Measurements from ENCODE around the gene HMGN2.
A peak's percentile ranks its signal among the peaks of the same experiment; 100 is the strongest.

Gene HMGN2

DNA sequence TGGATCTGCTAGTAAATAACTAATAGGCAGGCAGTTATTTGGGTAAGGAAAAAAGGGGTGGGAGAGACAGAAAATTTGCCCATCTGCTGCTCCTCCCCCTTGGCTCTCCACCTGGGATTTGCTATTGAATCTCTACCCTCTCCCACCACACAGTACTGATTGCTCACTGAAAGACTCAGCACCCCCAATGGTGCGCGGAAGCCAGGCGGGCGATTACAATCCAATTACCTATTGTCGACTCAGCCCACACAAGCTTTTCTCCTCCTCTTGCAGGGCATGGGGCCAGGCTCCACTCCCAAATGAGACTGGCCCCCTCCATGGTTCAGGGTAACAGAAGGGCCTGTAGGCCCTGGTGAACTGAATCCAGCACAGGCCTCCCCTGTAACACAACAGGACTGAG lies 2.7 kb upstream of the HMGN2 start:
- H3K27ac ChIP-seq (ENCODE audit: insufficient read depth in 1 of 2, low read depth in 1 of 2, low read length in 2 of 2, poor library complexity in 1 of 2, severe bottlenecking in 2 of 2): no peak overlapping the region
- ChIA-PET POLR2A (no interaction called here), CTCF (interaction anchor here (0.8 to 1.7 kb wide), 5 partner anchors 9 to 54 kb away, joined by 3 to 8 read pairs (median 3); no protein-coding TSS in a partner anchor)
- peaks cover 12 to 40% (median 34%) of the 10 kb centered on the region in 4 experiments for H3K4me1 ChIP-seq (ENCODE audit: control extremely low read depth in 1 of 4, control insufficient read depth in 4 of 4, insufficient read depth in 4 of 4, low read length in 3 of 4)
- no peak for DNase-seq
- no peaks in the 10 kb centered on the region for H3K9me3 ChIP-seq (ENCODE audit: control extremely low read depth in 1 of 5, control insufficient read depth in 4 of 5, insufficient read depth in 2 of 5, low read depth in 1 of 5, low read length in 4 of 5)
- no peak overlapping the region for H3K4me3 ChIP-seq (ENCODE audit: control insufficient read depth in 1 of 7, extremely low read depth in 1 of 7, insufficient read depth in 4 of 7, low read depth in 2 of 7, low read length in 6 of 7)
- no peaks in the 10 kb centered on the region for H3K27me3 ChIP-seq (replicated peaks in 2 of 5; ENCODE audit: control insufficient read depth in 4 of 5, insufficient read depth in 5 of 5, low read length in 4 of 5)
- peaks cover 27 to 68% (median 50%) of the 10 kb centered on the region in 4 experiments for H3K36me3 ChIP-seq (ENCODE audit: control insufficient read depth in 4 of 4, insufficient read depth in 4 of 4, low read length in 3 of 4)
- 90% methylated on average over 2 of the region's 5 CpGs for WGBS (ENCODE audit: insufficient coverage)

DNA sequence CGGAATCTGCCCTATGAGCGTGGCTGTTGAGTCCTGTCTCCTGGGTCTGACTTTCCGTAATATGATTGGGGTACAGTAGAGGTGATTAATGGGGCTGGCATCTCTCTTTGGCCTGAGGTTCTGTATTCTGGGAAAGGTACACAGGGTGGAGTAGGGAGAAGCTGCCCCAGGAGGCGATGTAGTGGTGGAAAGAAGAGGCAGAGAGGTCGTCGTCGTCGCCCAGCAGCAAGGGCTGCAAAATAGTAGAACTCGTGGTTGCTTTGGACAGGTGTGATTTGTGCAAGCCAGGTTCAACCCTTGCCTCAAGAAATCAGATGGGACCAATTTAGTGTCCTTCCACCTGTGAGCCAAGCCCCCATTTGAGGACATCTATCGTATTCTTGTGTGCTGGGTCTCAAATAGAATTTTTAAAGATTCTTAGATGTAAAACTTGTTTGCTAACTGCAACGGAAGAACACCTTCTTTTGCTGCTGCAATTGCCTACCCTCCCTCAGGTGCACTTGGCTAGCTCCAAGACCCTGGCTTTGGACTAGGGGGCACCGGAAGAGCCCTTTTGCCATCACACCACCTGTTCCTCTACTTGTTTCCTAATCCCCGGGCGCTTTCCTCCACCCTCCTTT lies 1.3 kb upstream of the HMGN2 start:
- POLR2A ChIA-PET: no interaction called here
- no peak overlapping the region for H3K27ac ChIP-seq (ENCODE audit: insufficient read depth in 1 of 2, low read depth in 1 of 2, low read length in 2 of 2, poor library complexity in 1 of 2, severe bottlenecking in 2 of 2)
- 46% methylated on average over 7 of the region's 14 CpGs for WGBS (ENCODE audit: insufficient coverage)

DNA sequence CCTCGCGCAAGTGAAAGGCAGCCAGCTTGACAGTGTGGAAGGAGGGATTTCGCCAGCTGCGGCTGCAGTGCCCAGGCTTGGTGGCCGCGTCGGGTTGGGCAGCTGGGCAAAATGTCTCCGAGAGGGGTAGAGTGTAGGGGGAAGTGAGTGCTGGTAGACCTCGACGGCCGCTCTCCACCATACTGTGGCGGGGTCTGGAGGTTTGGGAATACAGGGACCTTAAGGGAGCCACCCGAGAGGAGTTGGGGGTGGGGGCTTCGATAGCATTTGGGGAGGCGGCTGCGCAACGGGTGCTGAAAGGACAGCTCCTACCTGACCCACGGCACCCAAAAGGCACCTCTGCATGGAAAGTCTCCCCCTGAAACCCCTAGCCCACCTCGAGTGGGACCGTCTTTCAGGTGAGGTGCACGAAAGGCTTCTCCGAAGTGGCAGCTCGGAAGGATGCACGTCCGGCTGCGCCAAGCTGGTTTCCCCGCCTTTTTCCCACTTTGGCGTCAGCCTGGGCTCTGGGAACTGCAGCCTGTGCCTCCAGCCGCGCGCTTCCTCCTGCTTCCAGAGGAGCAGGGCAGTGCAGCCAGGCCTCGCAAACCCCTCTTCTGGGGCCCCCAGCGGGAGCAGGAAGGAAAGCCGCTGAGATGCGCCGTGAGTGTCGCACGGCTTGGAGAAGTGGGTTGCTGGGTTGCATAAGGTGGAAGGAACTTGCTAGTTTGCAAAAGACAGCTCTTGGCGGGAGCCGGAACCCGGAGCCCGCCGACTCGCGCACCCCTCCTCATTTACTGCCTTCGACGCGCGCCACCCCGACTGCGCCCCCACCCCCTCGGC lies 531 bp upstream of the HMGN2 start:
- WGBS (ENCODE audit: insufficient coverage): under 1% methylated on average over 30 of the region's 52 CpGs
- POLR2A ChIA-PET: interaction anchor here (0.6 to 0.8 kb wide), 2 partner anchors 183 to 254 kb away, joined by 3 read pairs; no protein-coding TSS in a partner anchor
- Histone ChIP-seq H3K27ac (ENCODE audit: insufficient read depth in 1 of 2, low read depth in 1 of 2, low read length in 2 of 2, poor library complexity in 1 of 2, severe bottlenecking in 2 of 2) (peak overlapping the region in 1 of 2 experiments; percentile 34), H3K4me3 (ENCODE audit: control insufficient read depth in 1 of 7, extremely low read depth in 1 of 7, insufficient read depth in 4 of 7, low read depth in 2 of 7, low read length in 6 of 7) (peak overlapping the region; percentile 70 to 99 (median 83)), H3K36me3 (ENCODE audit: control insufficient read depth in 4 of 4, insufficient read depth in 4 of 4, low read length in 3 of 4) (peaks cover 18 to 62% (median 37%) of the 10 kb centered on the region in 4 experiments), H3K9me3 (ENCODE audit: control extremely low read depth in 1 of 5, control insufficient read depth in 4 of 5, insufficient read depth in 2 of 5, low read depth in 1 of 5, low read length in 4 of 5) (no peaks in the 10 kb centered on the region), H3K27me3 (replicated peaks in 2 of 5; ENCODE audit: control insufficient read depth in 4 of 5, insufficient read depth in 5 of 5, low read length in 4 of 5) (no peaks in the 10 kb centered on the region), H3K4me1 (ENCODE audit: control extremely low read depth in 1 of 4, control insufficient read depth in 4 of 4, insufficient read depth in 4 of 4, low read length in 3 of 4) (peaks cover 16 to 42% (median 36%) of the 10 kb centered on the region in 4 experiments)
- DNase-seq: peak in 2 of 3 donors; percentile 54 to 61
- CTCF ChIA-PET: interaction anchor here (0.6 to 1.3 kb wide), 3 partner anchors 10 to 286 kb away, joined by 3 read pairs; no protein-coding TSS in a partner anchor

More for the DNA sequence above, 1.3 kb upstream of the HMGN2 start:
- CTCF ChIA-PET: interaction anchor here (0.6 to 1.7 kb wide), 6 partner anchors 10 to 286 kb away, joined by 3 to 8 read pairs (median 3); no protein-coding TSS in a partner anchor
- no peaks in the 10 kb centered on the region for H3K27me3 ChIP-seq (replicated peaks in 2 of 5; ENCODE audit: control insufficient read depth in 4 of 5, insufficient read depth in 5 of 5, low read length in 4 of 5)
- H3K4me1 ChIP-seq (ENCODE audit: control extremely low read depth in 1 of 4, control insufficient read depth in 4 of 4, insufficient read depth in 4 of 4, low read length in 3 of 4): peaks cover 16 to 42% (median 36%) of the 10 kb centered on the region in 4 experiments
- H3K36me3 ChIP-seq (ENCODE audit: control insufficient read depth in 4 of 4, insufficient read depth in 4 of 4, low read length in 3 of 4): peaks cover 18 to 62% (median 40%) of the 10 kb centered on the region in 4 experiments
- peak overlapping the region in 6 of 7 experiments; percentile 26 to 90 (median 79) for H3K4me3 ChIP-seq (ENCODE audit: control insufficient read depth in 1 of 7, extremely low read depth in 1 of 7, insufficient read depth in 4 of 7, low read depth in 2 of 7, low read length in 6 of 7)
- peak in 2 of 3 donors; percentile 10 to 14 for DNase-seq
- no peaks in the 10 kb centered on the region for H3K9me3 ChIP-seq (ENCODE audit: control extremely low read depth in 1 of 5, control insufficient read depth in 4 of 5, insufficient read depth in 2 of 5, low read depth in 1 of 5, low read length in 4 of 5)

DNA sequence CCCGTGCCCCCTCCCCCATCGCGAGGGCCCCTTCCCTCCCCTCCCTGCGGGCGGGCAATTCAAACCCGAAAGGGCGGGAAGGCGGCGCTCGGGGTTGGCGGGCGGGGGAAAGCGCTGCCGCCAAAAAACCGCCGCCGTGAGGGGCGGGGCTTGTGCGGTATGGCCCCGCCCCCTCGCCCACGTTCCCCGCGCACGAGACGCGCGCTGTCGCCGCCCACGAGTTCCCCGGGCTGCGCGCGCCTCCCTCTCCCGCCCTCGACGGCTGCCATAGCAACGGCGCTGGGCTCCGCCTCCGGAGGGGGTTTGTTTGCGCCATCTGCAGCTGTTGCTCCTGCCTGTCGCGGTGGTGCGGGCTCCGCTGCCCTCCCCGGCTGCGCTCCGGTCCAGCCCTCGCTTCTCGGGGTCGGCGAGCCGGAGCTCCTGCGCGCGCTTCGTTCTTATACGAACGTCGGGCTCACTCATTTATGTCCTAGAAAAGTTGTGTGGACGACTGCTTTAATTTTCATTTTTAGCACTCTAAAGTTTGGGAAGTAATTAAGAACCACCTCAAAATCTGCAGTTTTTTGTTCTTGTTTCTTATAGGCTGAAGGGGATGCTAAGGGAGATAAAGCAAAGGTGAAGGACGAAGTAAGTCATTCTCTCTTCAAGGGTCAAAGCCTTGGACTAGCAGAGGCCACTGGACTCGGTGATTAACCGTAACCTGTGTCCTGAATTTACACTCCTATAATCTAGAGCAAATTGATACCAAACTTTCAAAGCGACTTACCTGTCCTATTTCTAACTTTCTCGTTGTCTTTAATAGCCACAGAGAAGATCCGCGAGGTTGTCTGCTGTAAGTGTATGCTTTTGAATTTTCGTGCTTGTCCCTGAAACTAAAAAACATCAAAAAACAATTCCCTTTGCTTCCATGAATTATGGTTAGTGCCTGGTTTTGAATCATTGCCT lies 933 bp downstream of the HMGN2 start:
- POLR2A ChIA-PET: no interaction called here
- Histone ChIP-seq H3K36me3 (ENCODE audit: control insufficient read depth in 4 of 4, insufficient read depth in 4 of 4, low read length in 3 of 4) (peaks cover 13 to 59% (median 32%) of the 10 kb centered on the region in 4 experiments), H3K4me3 (ENCODE audit: control insufficient read depth in 1 of 7, extremely low read depth in 1 of 7, insufficient read depth in 4 of 7, low read depth in 2 of 7, low read length in 6 of 7) (peak overlapping the region; percentile 70 to 99 (median 88)), H3K27ac (ENCODE audit: insufficient read depth in 1 of 2, low read depth in 1 of 2, low read length in 2 of 2, poor library complexity in 1 of 2, severe bottlenecking in 2 of 2) (peak overlapping the region; percentile 70 to 89), H3K9me3 (ENCODE audit: control extremely low read depth in 1 of 5, control insufficient read depth in 4 of 5, insufficient read depth in 2 of 5, low read depth in 1 of 5, low read length in 4 of 5) (no peaks in the 10 kb centered on the region), H3K4me1 (ENCODE audit: control extremely low read depth in 1 of 4, control insufficient read depth in 4 of 4, insufficient read depth in 4 of 4, low read length in 3 of 4) (peaks cover 16 to 42% (median 36%) of the 10 kb centered on the region in 4 experiments), H3K27me3 (replicated peaks in 2 of 5; ENCODE audit: control insufficient read depth in 4 of 5, insufficient read depth in 5 of 5, low read length in 4 of 5) (no peaks in the 10 kb centered on the region)
- CTCF ChIA-PET: interaction anchor here (1.6 kb wide), 1 partner anchor 27 kb away, joined by 5 read pairs; no protein-coding TSS in a partner anchor
- 7% methylated on average over 43 of the region's 71 CpGs for WGBS (ENCODE audit: insufficient coverage)
- peak; percentile 92 to 96 (median 95) for DNase-seq

GRCh38 chr1:26474818-26475217 lies 2.6 kb downstream of the HMGN2 start:
- no peaks in the 10 kb centered on the region for H3K9me3 ChIP-seq (ENCODE audit: control extremely low read depth in 1 of 5, control insufficient read depth in 4 of 5, insufficient read depth in 2 of 5, low read depth in 1 of 5, low read length in 4 of 5)
- ChIA-PET POLR2A (no interaction called here), CTCF (interaction anchor here (1.6 kb wide), 1 partner anchor 25 kb away, joined by 5 read pairs; no protein-coding TSS in a partner anchor)
- H3K4me1 ChIP-seq (ENCODE audit: control extremely low read depth in 1 of 4, control insufficient read depth in 4 of 4, insufficient read depth in 4 of 4, low read length in 3 of 4): peaks cover 16 to 38% (median 33%) of the 10 kb centered on the region in 4 experiments
- peak overlapping the region in 1 of 7 experiments; percentile 90 for H3K4me3 ChIP-seq (ENCODE audit: control insufficient read depth in 1 of 7, extremely low read depth in 1 of 7, insufficient read depth in 4 of 7, low read depth in 2 of 7, low read length in 6 of 7)
- H3K36me3 ChIP-seq (ENCODE audit: control insufficient read depth in 4 of 4, insufficient read depth in 4 of 4, low read length in 3 of 4): peaks cover 10 to 51% (median 28%) of the 10 kb centered on the region in 4 experiments
- no CpG with 5 or more reads among the region's 1 CpG for WGBS (ENCODE audit: insufficient coverage)
- DNase-seq: no peak
- H3K27me3 ChIP-seq (replicated peaks in 2 of 5; ENCODE audit: control insufficient read depth in 4 of 5, insufficient read depth in 5 of 5, low read length in 4 of 5): no peaks in the 10 kb centered on the region
- peak overlapping the region; percentile 11 to 15 for H3K27ac ChIP-seq (ENCODE audit: insufficient read depth in 1 of 2, low read depth in 1 of 2, low read length in 2 of 2, poor library complexity in 1 of 2, severe bottlenecking in 2 of 2)

- 83% methylated on average over 1 of the region's 3 CpGs for WGBS (ENCODE audit: insufficient coverage)
- Histone ChIP-seq H3K4me1 (ENCODE audit: control extremely low read depth in 1 of 4, control insufficient read depth in 4 of 4, insufficient read depth in 4 of 4, low read length in 3 of 4) (peaks cover 16 to 28% (median 23%) of the 10 kb centered on the region in 4 experiments), H3K27me3 (replicated peaks in 2 of 5; ENCODE audit: control insufficient read depth in 4 of 5, insufficient read depth in 5 of 5, low read length in 4 of 5) (no peaks in the 10 kb centered on the region), H3K9me3 (ENCODE audit: control extremely low read depth in 1 of 5, control insufficient read depth in 4 of 5, insufficient read depth in 2 of 5, low read depth in 1 of 5, low read length in 4 of 5) (no peaks in the 10 kb centered on the region), H3K36me3 (ENCODE audit: control insufficient read depth in 4 of 4, insufficient read depth in 4 of 4, low read length in 3 of 4) (peaks cover 10 to 49% (median 28%) of the 10 kb centered on the region in 4 experiments), H3K4me3 (ENCODE audit: control insufficient read depth in 1 of 7, extremely low read depth in 1 of 7, insufficient read depth in 4 of 7, low read depth in 2 of 7, low read length in 6 of 7) (no peak overlapping the region), H3K27ac (ENCODE audit: insufficient read depth in 1 of 2, low read depth in 1 of 2, low read length in 2 of 2, poor library complexity in 1 of 2, severe bottlenecking in 2 of 2) (no peak overlapping the region)
- ChIA-PET POLR2A (no interaction called here), CTCF (interaction anchor here (0.7 kb wide), 1 partner anchor 24 kb away, joined by 3 read pairs; no protein-coding TSS in a partner anchor)
- DNase-seq: no peak
These were observed 3.7 kb downstream of the HMGN2 start for GRCh38 chr1:26475989-26476388.

All from common myeloid progenitor, CD34-positive (primary cell).